Measurements from ENCODE around the gene ANTKMT.

The ANTKMT gene, protein sequence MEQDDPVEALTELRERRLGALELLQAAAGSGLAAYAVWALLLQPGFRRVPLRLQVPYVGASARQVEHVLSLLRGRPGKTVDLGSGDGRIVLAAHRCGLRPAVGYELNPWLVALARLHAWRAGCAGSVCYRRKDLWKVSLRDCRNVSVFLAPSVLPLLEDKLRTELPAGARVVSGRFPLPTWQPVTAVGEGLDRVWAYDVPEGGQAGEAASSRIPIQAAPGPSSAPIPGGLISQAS

GRCh38 chr16:720990-721764 is at the start of gene ANTKMT:
Gene ANTKMT, plus strand, starts transcription at chr16:721146. Its CDS starts 129 bp downstream, at chr16:721275.
- peak; percentile 45 for DNase-seq

- no peak for DNase-seq
These were observed 49.4 kb upstream of the ANTKMT start for GRCh38 chr16:671353-672131.

GRCh38 chr16:672371-672770 is 48.6 kb upstream of the ANTKMT start:
- no peak for DNase-seq

DNA sequence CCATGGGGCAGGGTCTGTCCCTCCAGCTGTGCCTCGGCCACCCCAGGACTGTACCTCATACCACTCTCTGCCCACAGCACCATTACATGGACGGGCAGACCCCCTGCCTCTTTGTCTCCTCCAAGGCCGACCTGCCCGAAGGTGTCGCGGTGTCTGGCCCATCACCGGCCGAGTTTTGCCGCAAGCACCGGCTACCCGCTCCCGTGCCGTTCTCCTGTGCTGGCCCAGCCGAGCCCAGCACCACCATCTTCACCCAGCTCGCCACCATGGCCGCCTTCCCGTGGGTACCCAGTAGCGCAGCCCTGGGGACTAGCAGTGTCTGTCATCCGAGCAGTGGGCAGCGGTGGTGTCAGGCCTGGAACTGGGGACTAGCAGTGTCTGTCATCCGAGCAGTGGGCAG is 48.1 kb upstream of the ANTKMT start:
- no peak for DNase-seq

- DNase-seq: no peak
These were observed 47.5 kb upstream of the ANTKMT start for GRCh38 chr16:673399-673991.

- DNase-seq: no peak
These were observed 46.6 kb upstream of the ANTKMT start for GRCh38 chr16:674214-674881.

GRCh38 chr16:674968-675883 is 45.7 kb upstream of the ANTKMT start, which contains the start of gene RHBDL1:
Gene RHBDL1, plus strand, starts transcription at chr16:675671. Its CDS starts 120 bp downstream, at chr16:675791.
- DNase-seq: no peak

DNA sequence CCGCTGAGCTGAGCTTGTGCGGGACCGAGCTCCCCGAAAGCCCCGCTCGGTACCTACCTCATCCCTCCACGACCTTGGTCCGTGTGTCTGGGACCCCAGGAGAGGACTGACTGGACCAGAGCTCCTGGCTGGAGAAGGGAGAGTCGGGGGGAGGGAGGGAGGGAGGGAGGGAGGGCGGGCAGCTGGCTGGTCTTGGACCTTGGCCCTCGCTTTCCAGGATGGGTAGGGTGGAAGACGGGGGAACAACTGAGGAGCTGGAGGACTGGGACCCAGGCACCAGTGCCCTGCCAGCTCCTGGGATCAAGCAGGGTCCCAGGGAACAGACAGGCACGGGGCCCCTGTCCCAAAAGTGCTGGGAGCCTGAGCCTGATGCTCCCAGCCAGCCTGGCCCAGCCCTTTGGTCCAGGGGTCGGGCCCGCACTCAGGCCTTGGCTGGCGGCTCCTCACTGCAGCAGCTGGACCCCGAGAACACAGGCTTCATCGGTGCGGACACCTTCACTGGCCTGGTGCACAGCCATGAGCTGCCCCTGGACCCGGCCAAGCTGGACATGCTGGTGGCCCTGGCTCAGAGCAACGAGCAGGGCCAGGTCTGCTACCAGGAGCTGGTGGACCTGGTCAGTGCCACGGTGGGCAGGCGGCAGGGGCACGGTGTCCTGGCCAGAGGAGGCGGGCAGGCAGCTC is 44.9 kb upstream of the ANTKMT start:
- DNase-seq: no peak

DNA sequence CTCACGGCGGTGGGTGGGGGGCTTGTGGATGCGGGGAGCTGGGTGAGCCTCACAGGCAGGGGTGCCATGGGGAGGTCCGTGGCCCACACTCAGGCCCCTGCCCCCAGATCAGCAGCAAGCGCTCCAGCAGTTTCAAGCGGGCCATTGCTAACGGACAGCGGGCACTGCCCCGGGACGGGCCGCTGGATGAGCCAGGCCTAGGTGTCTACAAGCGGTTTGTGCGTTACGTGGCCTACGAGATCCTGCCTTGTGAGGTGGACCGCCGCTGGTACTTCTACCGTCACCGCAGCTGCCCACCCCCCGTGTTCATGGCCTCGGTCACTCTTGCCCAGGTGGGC is 44.4 kb upstream of the ANTKMT start:
- DNase-seq: no peak

DNA sequence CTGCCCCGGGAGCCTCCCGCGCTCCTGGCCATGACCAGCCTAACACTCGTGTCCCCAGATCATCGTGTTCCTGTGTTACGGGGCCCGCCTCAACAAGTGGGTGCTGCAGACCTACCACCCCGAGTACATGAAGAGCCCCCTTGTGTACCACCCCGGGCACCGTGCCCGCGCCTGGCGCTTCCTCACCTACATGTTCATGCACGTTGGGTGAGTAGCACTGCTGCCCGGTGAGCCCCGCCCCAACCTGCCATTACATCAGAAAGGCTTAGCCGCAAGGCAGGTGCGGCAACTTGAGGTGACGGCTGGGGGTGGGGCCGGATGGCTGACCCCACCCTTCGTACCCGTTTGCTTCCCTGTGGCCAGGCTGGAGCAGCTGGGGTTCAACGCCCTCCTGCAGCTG is 44.0 kb upstream of the ANTKMT start:
- DNase-seq: no peak

DNA sequence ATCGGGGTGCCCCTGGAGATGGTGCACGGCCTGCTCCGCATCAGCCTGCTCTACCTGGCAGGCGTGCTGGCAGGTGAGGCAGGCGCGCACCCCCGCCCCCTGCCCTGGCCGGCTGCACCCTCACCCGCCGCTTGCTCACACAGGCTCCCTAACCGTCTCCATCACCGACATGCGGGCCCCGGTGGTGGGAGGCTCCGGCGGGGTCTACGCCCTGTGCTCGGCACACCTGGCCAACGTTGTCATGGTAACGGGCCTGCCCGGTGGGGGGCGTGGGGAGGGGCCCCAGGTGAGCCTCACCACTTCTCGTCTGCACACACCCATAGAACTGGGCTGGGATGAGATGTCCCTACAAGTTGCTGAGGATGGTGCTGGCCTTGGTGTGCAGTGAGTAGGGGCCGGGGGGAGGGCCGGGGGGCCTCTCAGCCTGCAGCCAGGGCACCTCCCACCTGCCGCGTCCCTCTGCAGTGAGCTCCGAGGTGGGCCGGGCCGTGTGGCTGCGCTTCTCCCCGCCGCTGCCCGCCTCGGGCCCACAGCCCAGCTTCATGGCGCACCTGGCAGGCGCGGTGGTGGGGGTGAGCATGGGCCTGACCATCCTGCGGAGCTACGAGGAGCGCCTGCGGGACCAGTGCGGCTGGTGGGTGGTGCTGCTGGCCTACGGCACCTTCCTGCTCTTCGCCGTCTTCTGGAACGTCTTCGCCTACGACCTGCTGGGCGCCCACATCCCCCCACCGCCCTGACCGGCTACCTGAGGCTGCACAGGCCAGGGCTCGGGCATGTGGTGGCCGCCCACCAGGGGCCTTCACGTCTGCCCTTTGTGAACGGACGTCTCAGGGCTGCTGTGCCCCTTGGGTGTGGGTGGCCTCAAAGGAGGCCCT is 43.4 kb upstream of the ANTKMT start:
- no peak for DNase-seq

GRCh38 chr16:678209-678857 is 42.6 kb upstream of the ANTKMT start:
- DNase-seq: no peak

GRCh38 chr16:678858-679813 is 41.8 kb upstream of the ANTKMT start:
- DNase-seq: no peak

- peak; percentile 85 for DNase-seq
These were observed 40.9 kb upstream of the ANTKMT start, which contains the start of gene STUB1 for GRCh38 chr16:679814-680624. Gene STUB1, plus strand, starts transcription at chr16:680410. Its CDS starts 116 bp downstream, at chr16:680526.

DNA sequence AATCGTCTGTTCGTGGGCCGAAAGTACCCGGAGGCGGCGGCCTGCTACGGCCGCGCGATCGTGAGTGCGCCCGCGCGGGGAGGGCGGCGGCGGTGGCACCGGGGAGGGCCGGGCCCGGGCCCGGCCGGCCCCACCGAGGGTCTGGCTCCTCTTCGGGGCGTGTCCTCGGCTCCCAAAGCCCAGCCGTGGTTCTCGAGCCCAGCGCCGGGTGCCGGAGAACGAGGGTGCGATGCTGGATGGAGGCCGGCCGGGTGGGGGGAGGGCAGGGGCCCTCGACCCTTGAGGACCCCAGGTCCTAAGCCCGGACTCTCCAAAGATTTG is 40.4 kb upstream of the ANTKMT start:
- no peak for DNase-seq

DNA sequence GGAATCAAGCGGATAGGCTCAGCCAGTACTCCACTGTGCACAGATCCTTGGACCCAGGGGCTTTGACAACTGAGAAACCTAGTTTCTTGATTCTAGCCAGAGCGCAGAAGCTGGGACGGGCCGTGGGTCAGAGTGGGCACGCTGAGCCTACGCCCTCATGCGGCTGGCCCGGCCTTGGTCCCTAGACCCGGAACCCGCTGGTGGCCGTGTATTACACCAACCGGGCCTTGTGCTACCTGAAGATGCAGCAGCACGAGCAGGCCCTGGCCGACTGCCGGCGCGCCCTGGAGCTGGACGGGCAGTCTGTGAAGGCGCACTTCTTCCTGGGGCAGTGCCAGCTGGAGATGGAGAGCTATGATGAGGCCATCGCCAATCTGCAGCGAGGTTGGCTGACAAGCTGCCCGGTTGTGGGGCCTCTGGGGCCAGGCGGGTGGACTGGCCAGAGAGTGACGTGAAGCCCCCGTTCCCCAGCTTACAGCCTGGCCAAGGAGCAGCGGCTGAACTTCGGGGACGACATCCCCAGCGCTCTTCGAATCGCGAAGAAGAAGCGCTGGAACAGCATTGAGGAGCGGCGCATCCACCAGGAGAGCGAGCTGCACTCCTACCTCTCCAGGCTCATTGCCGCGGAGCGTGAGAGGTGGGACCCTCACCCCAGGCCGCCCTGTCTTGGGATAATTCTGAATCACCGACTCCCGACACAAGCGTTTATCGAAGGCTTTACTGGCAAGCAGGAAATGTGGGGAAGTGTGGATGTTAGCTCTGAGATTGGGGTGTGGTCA is 39.8 kb upstream of the ANTKMT start:
- no peak for DNase-seq
